Muscle of leg (tissue), 11 donors: ENCODE measurements around the gene RRBP1. TPM values are rescaled to one million over a fixed set of nuclear protein-coding genes. Genes with fewer than 3 reads are reported as not detected.
"Not testable (repeated sequence)": the region's sequence is repeated elsewhere in the genome, so short reads cannot be mapped to it uniquely, and the experiment has no call there.

Source experiments
- DNase-seq: peaks from one replicate; pipeline ENCODE4 v3.0.0; 2013
- H3K27ac ChIP-seq: one replicate; pipeline ENCODE4 v1.5.1; 2013; ENCODE audit warnings: mild to moderate bottlenecking, low read length, control low read depth
- H3K27me3 ChIP-seq: one replicate; pipeline ENCODE4 v1.6.1; 2013; ENCODE audit warnings: low read length; ENCODE audit not compliant: control insufficient read depth, insufficient read depth
- H3K36me3 ChIP-seq: one replicate; pipeline ENCODE4 v1.6.1; 2013; ENCODE audit warnings: low read length; ENCODE audit not compliant: control insufficient read depth, insufficient read depth
- H3K4me1 ChIP-seq: one replicate; pipeline ENCODE4 v1.6.1; 2013; ENCODE audit warnings: low read length; ENCODE audit not compliant: control insufficient read depth, insufficient read depth
- H3K4me3 ChIP-seq: one replicate; pipeline ENCODE4 v1.5.1; 2013; ENCODE audit warnings: low read length, control low read depth
- H3K9me3 ChIP-seq: replicated peaks from 2 replicates; pipeline ENCODE4 v1.6.1; 2013; ENCODE audit warnings: low read depth, low read length; ENCODE audit not compliant: control insufficient read depth
- WGBS: methylation state at CpG from one replicate; pipeline ENCODE4 v1.1.5; 2013; ENCODE audit warnings: missing lambda C conversion rate; ENCODE audit not compliant: insufficient coverage; 5-methylcytosine and 5-hydroxymethylcytosine counted together
- polyA plus RNA-seq, 8 donors: library from polyadenylated mRNA; unstranded; fragments of 120-200 nt; gene quantifications; one replicate each; pipeline versions ENCODE4 v1.2.1 to v1.2.3, GENCODE V29; 2013; ENCODE audit warnings: inconsistent platforms in 1 of 8, low replicate concordance in 1 of 8; ENCODE audit not compliant: insufficient read length in 8 of 8, insufficient read depth in 1 of 8
- total RNA-seq: library from RNA; stranded (reverse); fragments of 120-200 nt; gene quantifications from one replicate; pipeline ENCODE4 v1.2.4, GENCODE V29; 2013

The RRBP1 gene
- total and polyA plus RNA-seq, 9 donors: 99.5 to 178 (median 134) TPM

DNA sequence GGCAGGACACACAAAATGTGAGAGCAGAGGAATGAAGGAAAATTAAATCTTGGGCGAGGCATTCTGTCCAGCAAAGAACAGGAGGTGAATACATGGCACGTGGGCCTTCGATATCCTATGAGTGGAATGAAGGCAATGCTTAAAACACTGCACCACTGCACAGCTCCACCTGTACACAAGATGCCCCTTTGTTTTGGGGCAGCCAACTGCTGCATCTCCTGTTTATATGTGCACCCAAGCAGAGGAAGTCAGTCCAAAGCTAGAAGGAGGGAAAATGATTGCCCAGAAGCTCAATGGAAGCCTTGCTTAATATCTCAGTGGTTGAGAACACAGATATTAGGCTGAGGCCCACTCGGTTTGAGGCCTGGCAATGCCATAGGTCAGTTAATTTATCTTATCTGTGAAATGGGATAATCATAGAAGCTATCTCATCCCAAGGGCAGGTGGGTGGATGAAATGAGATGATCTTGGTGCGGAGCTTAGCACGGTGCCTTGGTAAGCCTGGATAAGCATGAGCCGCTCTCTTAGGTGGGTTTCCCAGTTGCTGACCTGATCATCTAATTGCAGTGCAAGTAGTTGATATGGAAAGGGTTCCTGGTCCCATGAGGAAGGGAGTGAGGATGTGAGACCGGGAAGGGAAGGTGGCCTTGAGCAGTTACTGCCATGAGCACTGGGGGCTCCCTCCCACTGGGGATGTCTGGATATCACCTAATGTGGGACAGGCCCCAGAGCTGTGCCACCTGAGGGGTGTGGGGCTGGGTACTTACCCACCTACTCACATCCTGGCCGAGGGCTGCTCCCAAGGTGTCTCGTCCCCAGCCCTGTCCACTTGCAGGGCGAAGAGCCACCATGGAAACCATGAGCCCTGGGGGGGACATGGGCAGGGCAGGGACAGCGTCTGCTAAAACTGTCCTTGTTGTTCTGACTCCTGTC, 27.6 kb upstream of the RRBP1 start:
- WGBS: 77% methylated on average over 8 of the region's 12 CpGs
- H3K36me3 ChIP-seq: no peaks in the 10 kb centered on the region
- DNase-seq: no peak
- H3K4me3 ChIP-seq: no peak overlapping the region
- H3K27ac ChIP-seq: no peak overlapping the region
- peaks cover 16% of the 10 kb centered on the region for H3K4me1 ChIP-seq
- no peaks in the 10 kb centered on the region for H3K27me3 ChIP-seq
- no peaks in the 10 kb centered on the region for H3K9me3 ChIP-seq

DNA sequence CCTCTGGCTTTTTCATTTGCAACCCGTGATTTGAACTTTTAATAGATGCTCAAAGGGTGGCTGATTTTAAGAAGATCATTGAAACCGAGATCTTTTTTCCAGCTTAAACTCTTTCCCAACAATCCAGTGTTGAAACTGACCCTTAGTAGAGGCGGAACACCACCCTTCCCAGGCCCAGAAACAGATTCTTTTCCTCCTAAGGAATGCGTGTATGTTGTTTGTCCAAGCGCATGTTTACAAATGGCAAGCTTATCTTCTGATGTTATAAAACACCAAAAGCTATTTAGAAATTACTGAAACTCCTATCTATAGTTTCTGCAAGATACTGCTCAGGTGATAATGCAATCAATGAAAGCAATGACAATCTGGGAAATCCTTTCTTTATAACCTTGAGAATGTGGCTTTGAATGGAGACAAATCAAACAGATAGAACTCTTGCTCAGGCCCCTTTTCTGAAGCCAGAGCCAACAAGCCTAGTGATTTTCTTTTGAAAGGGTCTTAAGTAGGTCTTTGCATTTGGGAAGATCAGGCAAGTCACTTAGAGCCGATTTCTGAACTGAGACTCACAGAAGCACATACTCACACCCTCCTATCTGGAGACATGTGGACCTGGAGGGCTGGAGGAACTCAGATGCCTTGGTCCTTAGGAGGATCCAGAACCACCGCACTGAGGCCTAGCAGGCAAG, 26.8 kb upstream of the RRBP1 start:
- no peak for DNase-seq
- WGBS: 86% methylated on average over 3 of the region's 7 CpGs
- no peaks in the 10 kb centered on the region for H3K9me3 ChIP-seq

DNA sequence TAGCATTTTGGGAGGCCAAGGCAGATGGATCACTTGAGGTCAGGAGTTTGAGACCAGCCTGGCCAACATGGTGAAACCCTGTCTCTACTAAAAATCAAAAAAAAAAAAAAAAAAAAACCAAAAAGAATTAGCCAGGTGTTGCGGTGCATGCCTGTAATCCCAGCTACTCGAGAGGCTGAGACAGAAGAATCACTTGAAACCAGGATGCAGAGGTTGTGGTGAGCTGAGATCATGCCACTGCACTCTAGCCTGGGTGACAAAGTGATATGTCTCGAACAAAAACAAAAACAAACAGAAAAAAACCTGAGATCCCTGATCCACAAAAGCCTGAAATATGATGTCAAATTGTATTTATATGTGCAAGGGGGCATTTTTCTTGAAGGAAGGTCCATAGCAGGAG, 25.9 kb upstream of the RRBP1 start:
- 83% methylated on average over 2 of the region's 3 CpGs for WGBS
- not testable (repeated sequence) for H3K36me3 ChIP-seq

More for the DNA sequence above, 26.8 kb upstream of the RRBP1 start:
- Histone ChIP-seq H3K27me3 (no peaks in the 10 kb centered on the region), H3K4me1 (peaks cover 13% of the 10 kb centered on the region), H3K27ac (no peak overlapping the region), H3K36me3 (no peaks in the 10 kb centered on the region), H3K4me3 (no peak overlapping the region)

DNA sequence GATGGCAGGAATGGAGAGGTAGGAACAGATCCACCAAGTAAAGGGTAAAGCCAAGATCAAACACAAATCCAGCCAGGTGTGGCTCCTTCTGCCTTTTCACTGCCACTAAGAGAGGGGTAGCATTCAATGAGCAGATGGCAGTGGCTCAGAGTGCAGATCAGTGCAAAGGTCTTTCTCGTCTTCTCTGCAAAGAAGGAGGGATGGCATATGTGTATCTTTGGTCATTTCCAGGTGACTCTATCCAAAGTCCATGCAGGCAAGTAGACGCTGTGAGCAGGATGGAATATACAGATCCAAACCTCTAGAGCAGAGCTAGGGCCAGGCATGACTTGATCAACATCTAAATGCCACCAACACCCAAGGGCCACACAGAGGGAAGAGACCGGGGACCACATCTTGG, 24.6 kb upstream of the RRBP1 start:
- H3K4me1 ChIP-seq: peaks cover 13% of the 10 kb centered on the region
- no peaks in the 10 kb centered on the region for H3K36me3 ChIP-seq
- H3K27me3 ChIP-seq: no peaks in the 10 kb centered on the region
- 79% methylated on average over 2 of the region's 3 CpGs for WGBS
- H3K9me3 ChIP-seq: no peaks in the 10 kb centered on the region
- H3K4me3 ChIP-seq: no peak overlapping the region
- DNase-seq: no peak
- no peak overlapping the region for H3K27ac ChIP-seq

More for the DNA sequence above, 25.9 kb upstream of the RRBP1 start:
- H3K27me3 ChIP-seq, H3K4me3 ChIP-seq, H3K9me3 ChIP-seq, DNase-seq, H3K27ac ChIP-seq: not testable (repeated sequence)
- H3K4me1 ChIP-seq: peaks cover 13% of the 10 kb centered on the region

DNA sequence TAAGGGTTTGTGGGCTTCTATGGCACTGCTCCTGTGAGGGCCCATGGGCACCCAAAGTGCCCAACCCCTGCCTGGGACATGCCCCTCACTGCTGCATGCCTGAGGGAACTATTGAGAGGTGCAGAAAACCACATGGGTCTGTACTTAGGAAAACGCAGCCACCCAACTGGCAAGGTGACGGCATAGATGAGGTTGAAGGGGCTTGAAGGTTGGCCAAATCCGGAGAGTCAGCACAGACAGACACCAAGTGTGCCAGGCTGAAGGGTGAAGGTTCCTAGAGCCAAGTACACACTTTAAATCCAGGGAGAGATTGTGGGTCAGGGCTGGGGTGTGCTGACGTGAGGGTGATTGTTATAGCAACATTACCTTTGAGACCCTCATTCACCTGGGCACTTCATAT, 23.9 kb upstream of the RRBP1 start:
- H3K4me3 ChIP-seq: no peak overlapping the region
- no peaks in the 10 kb centered on the region for H3K36me3 ChIP-seq
- H3K27ac ChIP-seq: no peak overlapping the region
- H3K9me3 ChIP-seq: no peaks in the 10 kb centered on the region
- WGBS: 74% methylated on average over 3 of the region's 4 CpGs
- no peaks in the 10 kb centered on the region for H3K27me3 ChIP-seq
- DNase-seq: no peak
- peaks cover 6% of the 10 kb centered on the region for H3K4me1 ChIP-seq

DNA sequence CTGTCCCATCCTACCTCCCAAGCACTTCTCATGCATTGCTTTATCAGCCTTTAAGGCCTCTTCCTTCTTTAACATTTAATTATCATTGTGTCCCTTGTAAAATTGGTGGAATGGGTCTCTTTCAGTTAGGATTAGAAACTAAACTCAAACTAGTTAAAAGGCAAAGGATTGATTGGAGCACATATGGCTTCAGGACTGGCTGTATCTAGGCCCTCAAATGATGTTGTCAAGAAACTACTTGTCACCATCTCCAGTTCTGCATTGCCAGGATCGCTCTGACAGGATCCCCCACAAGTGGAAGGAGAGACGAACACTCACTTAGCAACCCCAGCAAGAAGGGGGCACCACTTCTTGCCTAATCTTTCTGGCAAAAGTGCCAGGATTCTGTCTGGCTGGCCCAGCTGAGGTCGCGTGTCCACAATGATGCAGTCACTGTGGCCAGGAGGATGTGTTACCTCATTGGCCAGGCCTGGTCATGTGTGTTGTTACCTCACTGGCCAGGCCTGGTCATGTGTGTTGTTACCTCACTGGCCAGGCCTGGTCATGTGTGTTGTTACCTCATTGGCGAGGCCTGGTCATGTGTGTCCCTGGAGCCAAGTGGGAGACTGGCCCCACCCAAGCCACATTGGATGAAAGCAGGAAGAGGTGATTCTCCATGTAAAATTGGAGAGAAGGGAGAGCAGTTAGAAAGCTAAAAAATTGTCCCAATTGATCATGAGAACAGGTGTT, 22.7 kb upstream of the RRBP1 start:
- Histone ChIP-seq H3K4me1 (no peaks in the 10 kb centered on the region), H3K9me3 (no peaks in the 10 kb centered on the region), H3K27me3 (no peaks in the 10 kb centered on the region), H3K36me3 (no peaks in the 10 kb centered on the region), H3K27ac (no peak overlapping the region), H3K4me3 (no peak overlapping the region)
- 97% methylated on average over 4 of the region's 5 CpGs for WGBS
- DNase-seq: no peak

DNA sequence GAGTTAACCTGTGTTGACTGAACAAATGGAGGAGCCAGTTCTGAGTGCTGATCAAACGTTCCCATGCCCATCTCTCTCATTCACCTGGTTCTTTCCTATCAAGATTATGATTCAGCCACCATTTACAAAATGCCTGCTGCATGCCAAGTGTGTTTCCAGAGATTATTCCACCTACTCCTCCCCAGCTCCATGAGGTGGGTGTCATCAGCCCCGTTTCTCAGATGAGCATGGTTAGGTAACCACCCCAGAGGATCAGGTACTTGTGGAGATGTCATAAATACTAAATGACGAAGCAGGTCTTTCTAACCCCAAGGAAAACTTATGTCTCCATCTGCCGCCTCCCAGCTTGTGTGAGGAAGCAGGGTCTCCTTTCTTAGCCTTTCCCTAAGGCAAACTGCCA, 19.8 kb upstream of the RRBP1 start:
- no peak overlapping the region for H3K27ac ChIP-seq
- no peak for DNase-seq
- 80% methylated on average over 1 of the region's 4 CpGs for WGBS
- H3K9me3 ChIP-seq: no peaks in the 10 kb centered on the region
- no peaks in the 10 kb centered on the region for H3K27me3 ChIP-seq
- H3K4me3 ChIP-seq: no peak overlapping the region
- H3K36me3 ChIP-seq: no peaks in the 10 kb centered on the region
- no peaks in the 10 kb centered on the region for H3K4me1 ChIP-seq

DNA sequence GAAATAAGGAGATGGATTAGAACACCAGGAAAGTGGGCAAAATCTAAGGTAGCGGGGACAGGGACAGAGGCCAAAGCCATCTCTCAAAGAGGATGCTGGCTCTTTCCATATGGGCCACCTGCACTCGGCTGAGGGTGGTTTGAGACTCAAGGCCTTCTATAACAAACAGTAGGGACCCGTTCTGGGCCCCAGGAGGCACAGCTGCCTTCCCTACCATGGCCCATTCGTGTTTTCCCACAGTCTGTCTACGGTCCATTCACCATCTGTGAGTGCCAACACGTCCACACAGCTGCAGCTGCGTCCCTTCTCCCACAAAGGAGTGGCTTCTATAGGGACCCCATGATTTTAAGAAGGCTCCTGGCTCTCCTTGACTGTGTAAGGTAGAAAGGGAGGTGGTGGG, 18.6 kb upstream of the RRBP1 start:
- Histone ChIP-seq H3K4me1 (no peaks in the 10 kb centered on the region), H3K4me3 (no peak overlapping the region), H3K9me3 (peaks cover 6% of the 10 kb centered on the region), H3K27me3 (no peaks in the 10 kb centered on the region), H3K36me3 (no peaks in the 10 kb centered on the region), H3K27ac (no peak overlapping the region)
- 70% methylated on average over 6 of the region's 7 CpGs for WGBS
- no peak for DNase-seq

DNA sequence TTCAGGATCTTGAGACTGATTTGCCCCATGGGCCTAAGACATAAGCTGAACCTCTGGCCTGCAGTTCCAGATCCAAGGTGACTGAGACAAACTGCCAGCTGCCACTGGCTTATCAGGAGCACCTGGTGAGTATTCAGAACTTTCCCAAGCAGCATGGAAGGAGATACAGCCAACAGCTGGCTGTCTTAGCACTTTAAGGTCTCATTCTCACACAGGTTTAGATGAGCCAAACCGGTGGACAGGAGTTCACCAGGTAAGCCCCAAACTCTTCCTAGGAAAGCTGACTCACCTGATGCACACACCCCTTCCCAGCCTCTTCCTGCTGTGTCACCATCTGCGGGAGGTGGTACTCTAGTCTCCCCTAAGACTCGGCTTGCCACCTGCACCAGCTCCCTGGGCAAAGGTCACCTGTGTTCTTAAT, 17.9 kb upstream of the RRBP1 start, which contains the start of gene BANF2:
BANF2 (plus strand) TSS at position 36 of the 421 bp plus-strand sequence. CDS start 25,060 bp downstream, outside the sequence.
- no peak for DNase-seq
- no peaks in the 10 kb centered on the region for H3K27me3 ChIP-seq
- no peaks in the 10 kb centered on the region for H3K36me3 ChIP-seq
- H3K9me3 ChIP-seq: peaks cover 6% of the 10 kb centered on the region
- H3K27ac ChIP-seq: no peak within 1 kb of the TSS
- no peak within 1 kb of the TSS for H3K4me3 ChIP-seq
- 56% methylated on average over 3 of the region's 3 CpGs for WGBS
- no peaks in the 10 kb centered on the region for H3K4me1 ChIP-seq

DNA sequence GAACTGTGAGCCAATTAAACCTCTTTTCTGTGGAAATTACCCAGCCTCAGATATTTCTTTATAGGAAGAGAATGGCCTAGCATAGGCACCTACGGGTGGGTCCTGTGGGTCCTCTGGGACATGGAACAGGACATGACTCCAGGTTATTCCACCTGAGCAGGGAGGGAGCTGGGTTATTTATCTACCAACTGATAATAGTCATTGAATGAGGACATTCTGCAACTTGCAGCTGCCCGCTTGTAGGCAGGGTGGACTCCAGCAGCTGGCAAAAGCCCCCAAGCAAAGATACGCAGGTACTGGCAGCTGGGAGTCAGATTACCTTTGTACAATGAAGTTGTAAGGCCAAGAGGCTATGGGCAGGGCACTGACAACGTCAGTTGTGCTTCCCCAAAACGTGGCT, 16.3 kb upstream of the RRBP1 start:
- H3K27me3 ChIP-seq: no peaks in the 10 kb centered on the region
- no peak overlapping the region for H3K4me3 ChIP-seq
- 39% methylated on average over 4 of the region's 5 CpGs for WGBS
- H3K36me3 ChIP-seq: no peaks in the 10 kb centered on the region
- no peak for DNase-seq
- peaks cover 6% of the 10 kb centered on the region for H3K9me3 ChIP-seq
- no peaks in the 10 kb centered on the region for H3K4me1 ChIP-seq
- H3K27ac ChIP-seq: no peak overlapping the region
